HG03565 (cell line): Measurements from ENCODE around the gene VSIR.

ENCODE experiments used
- ATAC-seq: cut with Tn5 transposase; IDR thresholded peaks from one replicate; pipeline ENCODE4 v1.9.1; 2021; ENCODE audit warnings: mild to moderate bottlenecking, moderate library complexity; ENCODE audit not compliant: unreplicated experiment

The VSIR gene

GRCh38 chr10:71735709-71736569, 37.4 kb downstream of the VSIR start:
- ATAC-seq: no peak

GRCh38 chr10:71734797-71735196, 38.5 kb downstream of the VSIR start:
- ATAC-seq: no peak

- ATAC-seq: no peak
These were observed 41.5 kb downstream of the VSIR start for GRCh38 chr10:71731791-71732190.

- no peak for ATAC-seq
These were observed 44.1 kb downstream of the VSIR start for GRCh38 chr10:71729161-71729636.

- ATAC-seq: peak; percentile 36
These were observed 45.3 kb downstream of the VSIR start for GRCh38 chr10:71727738-71728737.

GRCh38 chr10:71727105-71727737, 46.1 kb downstream of the VSIR start:
- peak; percentile 34 for ATAC-seq

- peak; percentile 3 for ATAC-seq
These were observed 46.7 kb downstream of the VSIR start for GRCh38 chr10:71726580-71727104.

- ATAC-seq: no peak
These were observed 47.2 kb downstream of the VSIR start for GRCh38 chr10:71725998-71726579.

GRCh38 chr10:71725249-71725648, 48.1 kb downstream of the VSIR start:
- ATAC-seq: no peak

GRCh38 chr10:71724539-71724938, 48.8 kb downstream of the VSIR start:
- no peak for ATAC-seq

- ATAC-seq: no peak
These were observed 50.0 kb downstream of the VSIR start for GRCh38 chr10:71723311-71723710.

- no peak for ATAC-seq
These were observed 50.5 kb downstream of the VSIR start for GRCh38 chr10:71722849-71723248.

GRCh38 chr10:71721313-71721712, 52.0 kb downstream of the VSIR start:
- ATAC-seq: no peak

- no peak for ATAC-seq
These were observed 53.0 kb downstream of the VSIR start for GRCh38 chr10:71720288-71720687.

- no peak for ATAC-seq
These were observed 53.7 kb downstream of the VSIR start, which contains the start of gene C10orf105 for GRCh38 chr10:71719464-71720201. C10orf105 (minus strand) TSS chr10:71719778; CDS start chr10:71716337, 3,441 bp downstream.

- ATAC-seq: no peak
These were observed 54.3 kb downstream of the VSIR start for GRCh38 chr10:71719042-71719441.

- ATAC-seq: no peak
These were observed 55.1 kb downstream of the VSIR start for GRCh38 chr10:71718165-71718698.

- ATAC-seq: no peak
These were observed 55.8 kb downstream of the VSIR start for GRCh38 chr10:71717551-71717951.

GRCh38 chr10:71717056-71717455, 56.3 kb downstream of the VSIR start:
- ATAC-seq: no peak
